ENCODE results near the gene ANKRD62.
"Not testable (repeated sequence)": the region's sequence is repeated elsewhere in the genome, so short reads cannot be mapped to it uniquely, and the experiment has no call there.

DNA sequence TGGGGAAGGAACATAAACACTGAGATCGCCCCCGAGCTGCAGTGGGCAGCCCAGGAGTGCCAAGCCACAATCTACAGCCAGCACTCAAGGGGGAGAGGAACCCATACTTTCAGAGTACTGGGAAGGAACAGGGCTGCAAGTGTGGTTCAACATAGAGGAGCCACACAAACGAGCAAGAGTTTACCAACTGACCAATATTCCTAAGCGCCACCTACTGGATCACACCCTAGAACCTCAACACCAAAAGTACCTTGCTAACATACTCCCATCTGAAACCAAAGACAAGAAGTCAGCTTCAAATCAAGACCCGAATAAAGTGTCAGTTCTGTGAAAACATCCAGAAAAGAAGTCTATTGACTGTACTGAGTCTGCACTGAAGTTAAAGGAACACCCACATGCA is 55.8 kb downstream of the ANKRD62 start:
- TF ChIP-seq, protein P1, sequence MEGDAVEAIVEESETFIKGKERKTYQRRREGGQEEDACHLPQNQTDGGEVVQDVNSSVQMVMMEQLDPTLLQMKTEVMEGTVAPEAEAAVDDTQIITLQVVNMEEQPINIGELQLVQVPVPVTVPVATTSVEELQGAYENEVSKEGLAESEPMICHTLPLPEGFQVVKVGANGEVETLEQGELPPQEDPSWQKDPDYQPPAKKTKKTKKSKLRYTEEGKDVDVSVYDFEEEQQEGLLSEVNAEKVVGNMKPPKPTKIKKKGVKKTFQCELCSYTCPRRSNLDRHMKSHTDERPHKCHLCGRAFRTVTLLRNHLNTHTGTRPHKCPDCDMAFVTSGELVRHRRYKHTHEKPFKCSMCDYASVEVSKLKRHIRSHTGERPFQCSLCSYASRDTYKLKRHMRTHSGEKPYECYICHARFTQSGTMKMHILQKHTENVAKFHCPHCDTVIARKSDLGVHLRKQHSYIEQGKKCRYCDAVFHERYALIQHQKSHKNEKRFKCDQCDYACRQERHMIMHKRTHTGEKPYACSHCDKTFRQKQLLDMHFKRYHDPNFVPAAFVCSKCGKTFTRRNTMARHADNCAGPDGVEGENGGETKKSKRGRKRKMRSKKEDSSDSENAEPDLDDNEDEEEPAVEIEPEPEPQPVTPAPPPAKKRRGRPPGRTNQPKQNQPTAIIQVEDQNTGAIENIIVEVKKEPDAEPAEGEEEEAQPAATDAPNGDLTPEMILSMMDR (IDR thresholded peaks at IDR 0.05): not testable (repeated sequence)
- TF ChIP-seq POLR2A (IDR thresholded peaks at IDR 0.05): not testable (repeated sequence)

Data from right lobe of liver (tissue), 4 donors.